Endothelial cell of umbilical vein (primary cell): ENCODE measurements around the gene ZNF548. TPM values are rescaled to one million over a fixed set of nuclear protein-coding genes. Genes with fewer than 3 reads are reported as not detected.

ENCODE experiments used
- BruUV-seq: library from RNA; stranded (reverse); fragments of 400-500 nt; replicated peaks from 2 replicates; lab custom pipeline; 2021; lab: Mats Ljungman, UMichigan
- CTCF ChIA-PET: fragments of 300-600, 350-600 bp; sonication (Branson Sonifier 250); formaldehyde crosslinking; loops from one replicate; lab custom pipeline; 2021; ENCODE audit warnings: antibody characterized with exemption, inconsistent platforms; lab: Charles Lee
- POLR2A ChIA-PET: fragments of 300-600, 350-600 bp; sonication (Branson Sonifier 250); formaldehyde crosslinking; loops from one replicate; lab custom pipeline; 2021; ENCODE audit warnings: antibody characterized with exemption, inconsistent platforms; lab: Charles Lee
- DNase-seq: peaks from one replicate; pipeline ENCODE4 v3.0.0-alpha.2; 2011; ENCODE audit warnings: low read depth, low spot score
- FAIRE-seq: peaks from 2 replicates; lab custom pipeline; 2011; peaks lifted over from hg19 to GRCh38; lab: Jason Lieb, UNC
- H2AFZ ChIP-seq: 2 replicates; pipeline ENCODE4 v1.6.0; 2012; ENCODE audit warnings: low read depth, low read length, control low read depth, inconsistent platforms
- H3K27ac ChIP-seq: 2 replicates; pipeline ENCODE4 v1.5.1; 2011; ENCODE audit warnings: low read depth, mild to moderate bottlenecking, control low read depth, low read length, moderate library complexity; ENCODE audit not compliant: insufficient read depth
- H3K27me3 ChIP-seq, 2 experiments: 2 replicates each; pipeline versions ENCODE4 v1.6.0 to v1.6.1; 2011; ENCODE audit warnings: low read length in 2 of 2, mixed read lengths in 1 of 2; ENCODE audit not compliant: control insufficient read depth in 2 of 2, insufficient read depth in 2 of 2
- H3K36me3 ChIP-seq, 2 experiments: 2 replicates in 1 of 2; 3 replicates in 1 of 2; pipeline ENCODE4 v1.5.1; 2011; ENCODE audit warnings: low read length in 2 of 2, mild to moderate bottlenecking in 1 of 2, moderate library complexity in 1 of 2; ENCODE audit not compliant: control insufficient read depth in 2 of 2, insufficient read depth in 2 of 2; ENCODE audit errors: extremely low read depth in 1 of 2
- H3K4me1 ChIP-seq: 3 replicates; pipeline ENCODE4 v1.5.1; 2011; ENCODE audit warnings: mild to moderate bottlenecking, low read length; ENCODE audit not compliant: control insufficient read depth, insufficient read depth; ENCODE audit errors: extremely low read depth
- H3K4me2 ChIP-seq: 2 replicates; pipeline ENCODE4 v1.6.1; 2011; ENCODE audit warnings: low read length, control low read depth, mixed read lengths; ENCODE audit not compliant: insufficient read depth
- H3K4me3 ChIP-seq, 3 experiments: fragments of 200-600 bp in 1 of 3; sonication (generic), shearing (Covaris generic) in 1 of 3; replicated peaks in 1 of 3; 2 replicates each; pipeline ENCODE4 v1.5.1; 2011 to 2016; ENCODE audit warnings: control low read depth in 3 of 3, low read length in 3 of 3, mild to moderate bottlenecking in 2 of 3, inconsistent platforms in 1 of 3, low read depth in 1 of 3, moderate library complexity in 1 of 3; ENCODE audit not compliant: insufficient read depth in 1 of 3
- H3K79me2 ChIP-seq: 2 replicates; pipeline ENCODE4 v1.6.0; 2012; ENCODE audit warnings: low read length, inconsistent platforms; ENCODE audit not compliant: control insufficient read depth, insufficient read depth
- H3K9ac ChIP-seq: replicated peaks from 2 replicates; pipeline ENCODE3; 2011; ENCODE audit warnings: low read length, control low read depth; ENCODE audit not compliant: insufficient read depth; ENCODE audit errors: extremely low read depth
- H3K9me1 ChIP-seq: replicated peaks from 3 replicates; pipeline ENCODE4 v1.6.0; 2011; ENCODE audit warnings: mild to moderate bottlenecking, low read length; ENCODE audit not compliant: control insufficient read depth, insufficient read depth; ENCODE audit errors: extremely low read depth
- H3K9me3 ChIP-seq: replicated peaks from 2 replicates; pipeline ENCODE4 v1.5.1; 2012; ENCODE audit warnings: low read length, inconsistent platforms; ENCODE audit not compliant: control insufficient read depth, insufficient read depth
- H4K20me1 ChIP-seq: replicated peaks from 2 replicates; pipeline ENCODE3; 2011; ENCODE audit warnings: mild to moderate bottlenecking, low read length; ENCODE audit not compliant: control insufficient read depth, insufficient read depth; ENCODE audit errors: extremely low read depth
- EZH2 ChIP-seq: IDR thresholded peaks from 2 replicates; pipeline ENCODE4 v1.6.1; 2012; ENCODE audit warnings: borderline replicate concordance, low read depth, mild to moderate bottlenecking, moderate library complexity, low read length, inconsistent platforms; ENCODE audit not compliant: severe bottlenecking
- FOS ChIP-seq: IDR thresholded peaks from 2 replicates; pipeline ENCODE4 v1.6.1; 2011; ENCODE audit warnings: mild to moderate bottlenecking, low read length, moderate library complexity, borderline replicate concordance; ENCODE audit not compliant: insufficient read depth
- GATA2 ChIP-seq: IDR thresholded peaks from 2 replicates; pipeline ENCODE4 v1.7.0; 2011; ENCODE audit warnings: low read depth, mild to moderate bottlenecking, moderate library complexity, mixed read lengths, low read length; ENCODE audit not compliant: insufficient read length, insufficient read depth
- JUN ChIP-seq: IDR thresholded peaks from 2 replicates; pipeline ENCODE4 v1.6.1; 2011; ENCODE audit warnings: borderline replicate concordance, low read depth; ENCODE audit not compliant: insufficient read length, insufficient read depth
- MYC ChIP-seq: IDR thresholded peaks from one replicate; pipeline ENCODE4 v1.6.1; 2011; ENCODE audit warnings: mild to moderate bottlenecking, low read depth, low read length
- POLR2A ChIP-seq: IDR thresholded peaks from 2 replicates; pipeline ENCODE4 v1.6.1; 2012; ENCODE audit warnings: low read depth, mild to moderate bottlenecking, control low read depth, low read length
- POLR2AphosphoS5 ChIP-seq: IDR thresholded peaks from 2 replicates; pipeline ENCODE4 v1.6.1; 2012; ENCODE audit warnings: low read depth, mild to moderate bottlenecking, control low read depth, low read length, moderate library complexity; ENCODE audit not compliant: insufficient read depth
- dilution Hi-C: fragments of 300-500 bp; cut with MboI; formaldehyde crosslinking; loops from one replicate; pipeline ENCODE4 v1.15.0; 2019; ENCODE audit warnings: low sequenced_read_pairs; ENCODE audit not compliant: extremely low pct_ligation_motif_present
- intact Hi-C: fragments of 100-400 bp; cut with micrococcal nuclease; formaldehyde crosslinking; loops from one replicate; pipeline ENCODE4 v1.10.0; 2022
- polyA plus RNA-seq, 4 experiments: library from polyadenylated mRNA; depleted of rRNA in 3 of 4; stranded (reverse) in 3 of 4; unstranded in 1 of 4; fragments of >200 nt; gene quantifications; 2 replicates each; pipeline versions ENCODE4 v1.2.1 to v1.2.3, GENCODE V29; 2011 to 2012; ENCODE audit warnings: missing spikeins in 1 of 4
- total RNA-seq: library from RNA; stranded (reverse); gene quantifications from 2 replicates; pipeline ENCODE4 v1.2.3, GENCODE V29; 2021
- TF ChIP-seq, protein P1 (sequence below), 2 donors: IDR thresholded peaks; 1 replicate in 1 of 2; 2 replicates in 1 of 2; pipeline ENCODE4 v1.5.1; 2011; ENCODE audit warnings: low read length in 2 of 2, mild to moderate bottlenecking in 2 of 2, moderate library complexity in 2 of 2, control low read depth in 1 of 2, inconsistent platforms in 1 of 2, low read depth in 1 of 2; ENCODE audit not compliant: insufficient read depth in 1 of 2; ENCODE audit errors: extremely low read depth in 1 of 2
- TF ChIP-seq, protein P2 (sequence below): IDR thresholded peaks from 2 replicates; pipeline ENCODE4 v1.6.1; 2011; ENCODE audit not compliant: insufficient read depth, insufficient read length

Gene ZNF548
- total and polyA plus RNA-seq, 2 donors (not counting 3 experiments of a cell fraction or from before 2014, with no cell fraction given): 7.7 to 8.8 TPM

DNA sequence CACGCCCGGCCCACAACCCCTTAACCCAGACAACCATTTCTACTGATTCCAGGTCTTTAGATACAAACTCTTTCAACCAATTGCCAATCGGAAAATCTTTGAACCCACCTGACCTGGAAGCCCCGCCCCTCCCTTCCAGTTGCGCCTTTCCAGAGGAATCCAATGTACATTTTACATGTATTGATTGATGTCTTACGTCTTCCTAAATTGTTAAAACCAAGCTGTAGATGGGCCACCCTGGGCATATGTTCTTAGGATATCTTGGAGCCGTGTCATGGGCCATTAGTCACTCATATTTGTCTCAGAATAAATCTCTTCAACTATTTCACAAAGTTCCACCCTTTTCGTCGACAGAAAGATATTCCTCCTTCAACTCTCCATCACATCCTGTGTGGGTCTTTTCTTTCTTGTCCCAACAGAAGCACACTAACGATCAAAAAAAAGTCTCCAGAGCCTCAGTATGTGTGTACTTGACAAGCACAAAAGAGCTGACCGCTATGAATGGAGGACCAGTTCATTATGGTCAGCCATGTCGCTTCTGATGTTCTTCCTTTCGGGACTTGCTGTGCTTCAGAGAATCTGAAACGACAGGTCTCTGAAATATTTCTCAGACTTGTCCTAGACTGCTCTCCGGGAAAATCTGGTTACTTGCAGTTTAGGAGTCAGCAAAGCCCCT, 44.9 kb downstream of the ZNF548 start:
- H3K27me3 ChIP-seq: no peaks in the 10 kb centered on the region
- H3K36me3 ChIP-seq: peaks cover 0 to 2% of the 10 kb centered on the region in 2 experiments
- dilution Hi-C loops (no loop called here), intact Hi-C loops (loop anchor here (1.0 to 2.0 kb wide), 5 partner anchors 23 to 198 kb away; partner anchors contain the start of genes ZNF134, ZNF17, ZNF211 and ZNF416)
- peak overlapping the region; percentile 83 for H3K4me2 ChIP-seq
- H3K79me2 ChIP-seq: peaks cover 17% of the 10 kb centered on the region
- H3K27ac ChIP-seq: no peak overlapping the region
- H4K20me1 ChIP-seq: no peaks in the 10 kb centered on the region
- FAIRE-seq: no peak
- H3K9me3 ChIP-seq: no peaks in the 10 kb centered on the region
- peak overlapping the region; percentile 38 to 81 (median 41) for H3K4me3 ChIP-seq
- BruUV-seq: TSS peak; percentile 55
- H3K9me1 ChIP-seq: no peaks in the 10 kb centered on the region
- H3K4me1 ChIP-seq: peaks cover 10% of the 10 kb centered on the region
- CTCF ChIA-PET: interaction anchor here (1.2 to 1.8 kb wide), 2 partner anchors 28 to 247 kb away, joined by 3 to 7 read pairs; partner anchors contain the start of gene ZNF551
- H3K9ac ChIP-seq: peak overlapping the region; percentile 28
- peak overlapping the region; percentile 89 for H2AFZ ChIP-seq
- TF ChIP-seq POLR2A: no peak
- TF ChIP-seq, protein P1, sequence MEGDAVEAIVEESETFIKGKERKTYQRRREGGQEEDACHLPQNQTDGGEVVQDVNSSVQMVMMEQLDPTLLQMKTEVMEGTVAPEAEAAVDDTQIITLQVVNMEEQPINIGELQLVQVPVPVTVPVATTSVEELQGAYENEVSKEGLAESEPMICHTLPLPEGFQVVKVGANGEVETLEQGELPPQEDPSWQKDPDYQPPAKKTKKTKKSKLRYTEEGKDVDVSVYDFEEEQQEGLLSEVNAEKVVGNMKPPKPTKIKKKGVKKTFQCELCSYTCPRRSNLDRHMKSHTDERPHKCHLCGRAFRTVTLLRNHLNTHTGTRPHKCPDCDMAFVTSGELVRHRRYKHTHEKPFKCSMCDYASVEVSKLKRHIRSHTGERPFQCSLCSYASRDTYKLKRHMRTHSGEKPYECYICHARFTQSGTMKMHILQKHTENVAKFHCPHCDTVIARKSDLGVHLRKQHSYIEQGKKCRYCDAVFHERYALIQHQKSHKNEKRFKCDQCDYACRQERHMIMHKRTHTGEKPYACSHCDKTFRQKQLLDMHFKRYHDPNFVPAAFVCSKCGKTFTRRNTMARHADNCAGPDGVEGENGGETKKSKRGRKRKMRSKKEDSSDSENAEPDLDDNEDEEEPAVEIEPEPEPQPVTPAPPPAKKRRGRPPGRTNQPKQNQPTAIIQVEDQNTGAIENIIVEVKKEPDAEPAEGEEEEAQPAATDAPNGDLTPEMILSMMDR (IDR thresholded peaks at IDR 0.05; ENCODE audit: extremely low read depth in 1 of 2, insufficient read depth in 1 of 2, low read depth in 1 of 2, low read length in 2 of 2): no peak
- TF ChIP-seq GATA2: no peak
- no peak for TF ChIP-seq POLR2AphosphoS5
- TF ChIP-seq MYC: no peak
- TF ChIP-seq JUN: no peak
- TF ChIP-seq, protein P2, sequence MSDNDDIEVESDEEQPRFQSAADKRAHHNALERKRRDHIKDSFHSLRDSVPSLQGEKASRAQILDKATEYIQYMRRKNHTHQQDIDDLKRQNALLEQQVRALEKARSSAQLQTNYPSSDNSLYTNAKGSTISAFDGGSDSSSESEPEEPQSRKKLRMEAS: no peak
- TF ChIP-seq FOS: no peak
- no peak for TF ChIP-seq EZH2
- DNase-seq: no peak
- POLR2A ChIA-PET: no interaction called here
